ENCODE results near the gene DISC1. TPM values are rescaled to one million over a fixed set of nuclear protein-coding genes. Genes with fewer than 3 reads are reported as not detected.

DISC1 gene
- total and polyA plus RNA-seq, 2 donors (not counting 1 experiment from before 2014, with no cell fraction given), result 2.7 to 4.3 TPM

- Histone ChIP-seq H3K27ac (ENCODE audit: low read length in 2 of 2) (no peak overlapping the region), H2AFZ (ENCODE audit: insufficient read depth, low read depth, low read length, poor library complexity, severe bottlenecking) (no peak overlapping the region), H3K27me3 (replicated peaks in 1 of 4; ENCODE audit: control extremely low read depth in 1 of 4, control insufficient read depth in 3 of 4, insufficient read depth in 4 of 4, low read length in 3 of 4) (no peaks in the 10 kb centered on the region), H3K4me2 (replicated peaks; ENCODE audit: low read depth, low read length, poor library complexity, severe bottlenecking) (no peak overlapping the region), H4K20me1 (ENCODE audit: control insufficient read depth, insufficient read depth, low read length, poor library complexity, severe bottlenecking) (no peaks in the 10 kb centered on the region), H3K9me3 (ENCODE audit: control extremely low read depth in 1 of 3, control insufficient read depth in 2 of 3, insufficient read depth in 1 of 3, low read length in 2 of 3) (no peaks in the 10 kb centered on the region), H3K36me3 (replicated peaks in 1 of 2; ENCODE audit: control extremely low read depth in 1 of 2, control insufficient read depth in 1 of 2, extremely low read depth in 1 of 2, insufficient read depth in 2 of 2, low read length in 1 of 2) (no peaks in the 10 kb centered on the region), H3K79me2 (ENCODE audit: control insufficient read depth, insufficient read depth, low read length) (no peaks in the 10 kb centered on the region), H3K4me1 (ENCODE audit: control insufficient read depth in 2 of 2, insufficient read depth in 2 of 2, low read length in 2 of 2) (peaks cover 0 to 2% of the 10 kb centered on the region in 2 donors), H3K4me3 (ENCODE audit: control extremely low read depth in 1 of 5, extremely low read depth in 1 of 5, insufficient read depth in 1 of 5, low read depth in 2 of 5, low read length in 4 of 5) (no peak overlapping the region), H3K9ac (ENCODE audit: low read length) (no peak overlapping the region)
- TF ChIP-seq EZH2 (IDR thresholded peaks at IDR 0.05; ENCODE audit: borderline replicate concordance, insufficient read depth, low read depth, low read length, poor library complexity, severe bottlenecking), result no peak
- TF ChIP-seq, protein P1, sequence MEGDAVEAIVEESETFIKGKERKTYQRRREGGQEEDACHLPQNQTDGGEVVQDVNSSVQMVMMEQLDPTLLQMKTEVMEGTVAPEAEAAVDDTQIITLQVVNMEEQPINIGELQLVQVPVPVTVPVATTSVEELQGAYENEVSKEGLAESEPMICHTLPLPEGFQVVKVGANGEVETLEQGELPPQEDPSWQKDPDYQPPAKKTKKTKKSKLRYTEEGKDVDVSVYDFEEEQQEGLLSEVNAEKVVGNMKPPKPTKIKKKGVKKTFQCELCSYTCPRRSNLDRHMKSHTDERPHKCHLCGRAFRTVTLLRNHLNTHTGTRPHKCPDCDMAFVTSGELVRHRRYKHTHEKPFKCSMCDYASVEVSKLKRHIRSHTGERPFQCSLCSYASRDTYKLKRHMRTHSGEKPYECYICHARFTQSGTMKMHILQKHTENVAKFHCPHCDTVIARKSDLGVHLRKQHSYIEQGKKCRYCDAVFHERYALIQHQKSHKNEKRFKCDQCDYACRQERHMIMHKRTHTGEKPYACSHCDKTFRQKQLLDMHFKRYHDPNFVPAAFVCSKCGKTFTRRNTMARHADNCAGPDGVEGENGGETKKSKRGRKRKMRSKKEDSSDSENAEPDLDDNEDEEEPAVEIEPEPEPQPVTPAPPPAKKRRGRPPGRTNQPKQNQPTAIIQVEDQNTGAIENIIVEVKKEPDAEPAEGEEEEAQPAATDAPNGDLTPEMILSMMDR (IDR thresholded peaks at IDR 0.05), result no peak
- no peaks in the 10 kb centered on the region for H3K27me3 Mint-ChIP-seq
- no peaks in the 10 kb centered on the region for H3K9me3 Mint-ChIP-seq (ENCODE audit: insufficient read depth)
- H3K4me3 Mint-ChIP-seq, result no peak overlapping the region
- H3K27ac Mint-ChIP-seq, result no peak overlapping the region
- no CpG with 5 or more reads among the region's 4 CpGs for WGBS (ENCODE audit: insufficient coverage)
- intact Hi-C loops (cut with micrococcal nuclease), result no loop called here
- CTCF ChIA-PET, result interaction anchor here (1.8 kb wide), 1 partner anchor 11 kb away, joined by 11 read pairs; no protein-coding TSS in a partner anchor
- ATAC-seq (ENCODE audit: low read depth) (no peak), DNase-seq (no peak)
- peaks cover 5% of the 10 kb centered on the region for H3K4me1 Mint-ChIP-seq
- POLR2A ChIA-PET, result no interaction called here
Measured at GRCh38 chr1:231856894-231857293, 230.3 kb downstream of the DISC1 start.

DNA sequence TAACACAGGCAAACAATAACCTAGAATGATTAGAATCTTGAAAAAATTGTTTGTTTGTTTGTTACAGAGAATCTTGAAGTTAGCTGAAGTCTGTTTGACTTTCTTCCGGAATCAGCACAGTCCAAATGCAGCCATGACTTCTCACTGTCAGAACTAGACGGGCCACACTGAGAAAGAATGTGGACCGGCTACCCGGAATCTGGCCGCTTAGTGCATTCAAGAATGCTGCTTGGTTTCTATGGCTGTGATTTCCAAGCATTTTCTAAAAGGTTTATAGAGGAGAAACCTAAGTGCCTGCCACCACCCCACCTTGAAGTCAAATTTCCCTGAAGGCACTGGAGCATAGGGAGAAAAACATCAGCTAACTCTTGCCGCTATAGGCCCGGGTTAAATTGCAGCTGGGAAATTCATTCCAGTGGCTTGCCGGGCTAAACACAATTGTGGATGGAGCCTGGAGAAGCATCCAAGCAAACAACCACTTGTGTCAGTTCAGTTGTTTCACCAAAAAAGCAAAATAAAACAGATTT, 231.1 kb downstream of the DISC1 start:
- Mint-ChIP-seq H3K27me3 (no peaks in the 10 kb centered on the region), H3K4me3 (no peak overlapping the region), H3K27ac (no peak overlapping the region), H3K4me1 (no peaks in the 10 kb centered on the region), H3K9me3 (ENCODE audit: insufficient read depth) (no peaks in the 10 kb centered on the region)
- no peaks in the 10 kb centered on the region for H4K20me1 ChIP-seq (ENCODE audit: control insufficient read depth, insufficient read depth, low read length, poor library complexity, severe bottlenecking)
- CTCF ChIA-PET, result no interaction called here
- H3K4me2 ChIP-seq (replicated peaks; ENCODE audit: low read depth, low read length, poor library complexity, severe bottlenecking), result no peak overlapping the region
- intact Hi-C loops (cut with micrococcal nuclease), result no loop called here
- no peak overlapping the region for H3K4me3 ChIP-seq (ENCODE audit: control extremely low read depth in 1 of 5, extremely low read depth in 1 of 5, insufficient read depth in 1 of 5, low read depth in 2 of 5, low read length in 4 of 5)
- ATAC-seq (ENCODE audit: low read depth) (no peak), DNase-seq (no peak)
- POLR2A ChIA-PET, result no interaction called here
- H3K27ac ChIP-seq (ENCODE audit: low read length in 2 of 2), result no peak overlapping the region
- H3K79me2 ChIP-seq (ENCODE audit: control insufficient read depth, insufficient read depth, low read length), result no peaks in the 10 kb centered on the region
- no peaks in the 10 kb centered on the region for H3K9me3 ChIP-seq (ENCODE audit: control extremely low read depth in 1 of 3, control insufficient read depth in 2 of 3, insufficient read depth in 1 of 3, low read length in 2 of 3)
- H3K36me3 ChIP-seq (replicated peaks in 1 of 2; ENCODE audit: control extremely low read depth in 1 of 2, control insufficient read depth in 1 of 2, extremely low read depth in 1 of 2, insufficient read depth in 2 of 2, low read length in 1 of 2), result no peaks in the 10 kb centered on the region
- no peak overlapping the region for H3K9ac ChIP-seq (ENCODE audit: low read length)
- 83% methylated on average over 5 of the region's 8 CpGs for WGBS (ENCODE audit: insufficient coverage)
- no peak for TF ChIP-seq EZH2 (IDR thresholded peaks at IDR 0.05; ENCODE audit: borderline replicate concordance, insufficient read depth, low read depth, low read length, poor library complexity, severe bottlenecking)
- TF ChIP-seq, protein P1 (IDR thresholded peaks at IDR 0.05), result no peak
- H3K4me1 ChIP-seq (ENCODE audit: control insufficient read depth in 2 of 2, insufficient read depth in 2 of 2, low read length in 2 of 2), result no peaks in the 10 kb centered on the region
- no peak overlapping the region for H2AFZ ChIP-seq (ENCODE audit: insufficient read depth, low read depth, low read length, poor library complexity, severe bottlenecking)
- no peaks in the 10 kb centered on the region for H3K27me3 ChIP-seq (replicated peaks in 1 of 4; ENCODE audit: control extremely low read depth in 1 of 4, control insufficient read depth in 3 of 4, insufficient read depth in 4 of 4, low read length in 3 of 4)
